HG03575 (cell line): Measurements from ENCODE around the gene CDC73.
"Not testable (repeated sequence)": the region's sequence is repeated elsewhere in the genome, so short reads cannot be mapped to it uniquely, and the experiment has no call there.

Experiments
- ATAC-seq: cut with Tn5 transposase; IDR thresholded peaks from one replicate; pipeline ENCODE4 v1.9.1; 2021; ENCODE audit not compliant: unreplicated experiment, insufficient number of reproducible peaks, low FRiP score; ENCODE audit errors: extremely low read depth

The CDC73 gene

DNA sequence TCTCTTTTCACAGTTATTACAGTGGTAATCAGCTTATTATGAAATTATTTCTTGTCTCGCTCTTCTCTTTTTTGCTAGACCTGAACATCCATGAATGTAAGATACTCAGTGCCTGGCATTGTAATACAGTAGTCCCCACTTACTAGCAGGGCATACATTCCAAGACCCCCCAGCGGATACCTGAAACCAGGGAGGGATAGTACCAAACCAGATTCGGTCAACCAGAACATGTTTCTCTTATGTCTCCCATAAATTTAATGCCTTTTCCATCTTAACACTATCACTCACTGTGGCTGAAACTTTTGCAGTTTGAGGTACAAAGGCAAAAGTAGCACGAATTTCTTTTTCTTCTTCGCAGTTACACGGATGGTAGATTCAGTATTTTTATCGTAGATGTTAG, 89.2 kb downstream of the CDC73 start:
- no peak for ATAC-seq

DNA sequence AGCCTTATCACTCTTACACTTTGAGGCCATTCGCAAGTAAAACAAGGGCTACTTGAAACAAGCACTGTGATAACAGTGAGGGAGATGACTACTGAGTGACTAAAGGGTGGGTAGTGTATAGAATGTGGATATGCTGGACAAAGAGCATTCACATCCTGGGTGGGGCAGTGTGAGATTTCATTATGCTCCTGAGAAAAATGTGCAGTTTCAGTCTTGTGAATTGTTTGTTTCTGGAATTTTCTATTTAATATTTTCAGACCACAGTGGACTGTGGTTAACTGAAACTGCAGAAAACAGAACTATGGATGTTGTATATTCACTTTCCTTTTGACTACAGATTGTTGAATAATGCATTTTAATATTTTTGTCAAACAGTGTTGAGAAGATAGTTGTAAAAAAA, 89.7 kb downstream of the CDC73 start:
- ATAC-seq, result peak; percentile 71

DNA sequence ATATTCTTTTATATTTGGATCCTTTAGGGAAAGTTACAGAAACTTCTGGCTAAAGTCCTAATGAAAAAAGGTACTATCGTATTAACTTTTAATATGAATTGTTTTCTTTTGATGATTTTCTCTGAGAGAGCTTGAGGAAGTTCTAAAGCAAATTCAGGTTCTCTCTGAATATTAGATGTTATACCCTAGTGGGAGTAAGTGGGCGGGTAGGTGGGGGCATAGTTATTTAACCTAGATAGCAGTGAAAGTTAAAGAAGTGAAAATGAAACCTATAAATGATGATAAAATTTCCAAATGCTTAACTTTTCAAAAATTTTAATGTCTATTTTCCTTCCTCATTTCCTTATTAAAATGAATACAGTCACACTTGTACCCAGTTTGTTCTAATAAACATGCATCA, 90.8 kb downstream of the CDC73 start:
- no peak for ATAC-seq

DNA sequence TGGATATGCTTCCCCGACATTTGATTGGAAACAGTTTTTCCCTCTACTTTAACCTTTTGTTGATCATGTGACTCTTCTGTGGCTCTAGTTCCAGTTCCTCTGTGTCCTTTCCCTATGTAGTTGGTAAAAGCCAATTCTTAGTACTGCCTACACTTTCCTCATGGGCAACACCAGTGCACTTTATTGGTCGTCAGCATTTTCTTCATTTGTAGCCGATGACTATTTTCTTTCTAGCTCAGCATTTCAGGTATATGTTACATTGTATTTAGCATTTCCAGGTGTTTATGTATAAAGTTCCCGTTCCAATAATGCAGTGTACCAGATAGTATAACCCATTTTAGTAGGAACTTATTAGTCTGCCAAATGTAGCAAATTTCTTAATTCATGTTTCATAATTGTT, 92.2 kb downstream of the CDC73 start:
- ATAC-seq, result no peak

DNA sequence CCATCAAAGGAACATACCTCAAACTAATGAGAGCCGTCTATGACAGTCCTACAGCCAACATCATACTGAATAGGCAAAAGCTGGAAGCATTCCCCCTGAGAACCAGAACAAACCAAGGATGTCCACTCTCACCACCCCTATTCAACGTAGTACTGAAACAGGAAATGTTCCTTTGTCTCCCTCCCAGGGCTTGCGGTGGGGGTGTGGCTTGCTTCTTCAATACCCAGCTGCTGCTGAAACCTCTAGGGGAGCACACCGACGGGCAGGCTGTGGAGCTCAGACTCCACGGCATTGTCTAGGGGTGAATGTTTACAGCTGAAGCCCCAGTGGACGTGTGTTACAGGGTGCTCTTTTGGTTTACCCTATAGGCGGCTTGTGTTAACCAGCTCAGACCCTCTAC, 95.1 kb downstream of the CDC73 start:
- ATAC-seq, result no peak

DNA sequence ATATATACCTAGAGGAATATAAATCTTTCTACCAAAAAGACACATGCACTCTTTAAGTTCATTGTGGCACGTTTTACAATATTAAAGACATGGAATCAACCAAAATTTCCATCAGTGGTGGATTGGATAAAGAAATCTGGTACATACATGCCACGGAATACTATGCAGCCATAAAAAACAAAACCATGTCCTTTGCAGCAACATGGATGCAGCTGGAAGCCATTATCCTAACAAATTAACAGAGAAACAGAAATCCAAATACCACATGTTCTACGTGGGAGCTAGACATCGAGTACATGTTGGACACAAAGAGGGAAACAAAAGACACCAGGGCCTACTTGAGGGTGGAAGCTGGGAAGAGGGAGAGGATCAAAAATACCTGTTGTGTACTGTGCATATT, 97.6 kb downstream of the CDC73 start:
- no peak for ATAC-seq

DNA sequence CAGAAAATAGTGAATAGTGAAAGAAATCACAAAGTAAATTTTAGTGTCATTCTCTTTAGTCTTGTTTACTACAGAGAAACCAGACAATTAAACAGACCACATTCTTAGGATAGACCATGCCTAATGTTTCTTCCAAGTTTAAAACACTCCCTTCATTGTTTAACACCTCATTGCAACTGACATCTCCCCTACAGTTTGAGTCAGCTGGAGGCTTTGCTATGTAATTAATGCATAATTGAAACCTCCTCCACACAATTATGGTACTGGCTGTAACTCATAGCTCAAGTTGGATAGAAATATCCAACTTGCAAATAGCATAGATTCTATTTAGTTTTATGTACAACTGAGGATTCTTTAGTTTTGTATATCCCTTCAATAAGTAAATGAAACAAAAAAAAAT, 99.8 kb downstream of the CDC73 start:
- no peak for ATAC-seq

DNA sequence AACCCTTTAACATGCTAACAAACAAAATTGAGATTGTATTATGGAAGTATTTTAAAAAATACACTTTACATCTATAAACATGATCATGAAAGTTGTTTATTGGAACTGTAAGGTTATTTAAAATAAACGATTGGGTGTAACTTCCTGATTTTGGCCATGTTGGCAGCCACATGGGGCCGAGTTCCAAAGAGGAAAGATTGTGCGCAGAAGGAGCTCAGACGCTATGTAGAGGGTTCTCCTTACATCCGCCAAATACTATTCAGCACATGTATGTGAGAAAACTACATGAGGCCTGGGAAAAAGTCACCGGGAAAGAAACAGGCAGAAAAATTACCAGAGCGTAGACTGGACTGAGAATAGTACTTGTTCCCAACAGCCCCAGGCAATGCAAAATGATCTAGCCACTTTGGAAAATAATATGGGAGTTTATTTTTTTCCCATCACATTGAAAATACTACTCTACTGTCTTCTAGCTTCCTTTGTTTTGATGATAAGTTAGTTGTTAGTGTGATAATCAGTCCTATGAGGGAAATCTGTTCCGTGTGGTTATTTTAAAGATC, 100.3 kb downstream of the CDC73 start:
- ATAC-seq, result no peak

DNA sequence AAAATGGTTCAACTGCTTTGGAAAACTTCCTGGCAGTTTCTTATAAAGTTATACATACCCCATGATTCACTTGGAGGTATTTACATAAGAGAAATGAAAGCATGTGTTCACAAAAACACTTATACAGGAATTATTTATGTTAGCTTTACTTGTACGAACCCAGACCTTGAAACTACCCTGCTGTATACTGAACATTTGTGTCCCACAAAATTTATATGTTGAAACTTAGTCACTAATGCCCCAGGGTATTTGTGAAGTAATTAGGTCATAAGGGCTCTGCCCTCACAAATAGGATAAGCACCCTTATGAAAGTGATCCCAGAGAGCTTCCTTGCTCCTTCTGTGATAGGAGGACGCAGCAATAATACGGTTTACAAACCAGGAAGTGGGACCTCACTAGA, 107.3 kb downstream of the CDC73 start:
- ATAC-seq, result no peak

DNA sequence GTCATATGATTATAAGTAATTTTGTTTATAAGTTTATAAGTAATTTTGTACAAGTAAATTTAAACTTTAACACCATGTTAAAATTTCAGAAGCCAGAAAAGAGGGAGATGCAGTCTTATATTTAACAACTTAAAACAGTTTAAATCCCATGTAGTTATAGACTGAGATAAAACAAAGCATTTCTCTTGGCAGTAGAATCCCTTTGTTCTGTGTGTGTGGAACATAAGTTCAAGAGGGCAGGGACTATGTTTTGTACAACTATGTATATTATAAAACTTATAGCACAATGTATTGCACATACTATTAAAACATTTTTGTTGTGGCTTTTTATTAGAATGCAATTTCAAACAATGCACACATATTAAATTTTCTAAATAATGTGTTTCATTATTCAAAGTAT, 109.3 kb downstream of the CDC73 start:
- ATAC-seq, result not testable (repeated sequence)

DNA sequence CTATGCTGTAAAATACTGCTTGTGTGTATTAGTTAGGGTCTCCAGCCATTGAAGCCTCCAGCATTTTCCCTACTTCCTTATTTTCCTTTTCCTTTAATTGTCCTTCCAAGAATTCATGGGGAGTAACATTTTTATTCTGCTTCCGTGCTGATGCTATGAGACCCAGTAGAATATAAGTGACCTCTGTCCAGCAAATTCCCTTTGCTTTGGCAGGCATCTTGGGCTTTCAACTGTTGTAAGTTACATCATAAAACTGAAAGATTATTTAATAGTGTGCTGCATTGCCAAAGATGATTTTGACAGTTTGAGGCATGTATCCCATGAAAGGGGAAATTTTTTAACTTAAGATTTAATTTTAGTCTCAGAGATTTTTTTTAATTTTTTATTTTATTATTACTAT, 112.7 kb downstream of the CDC73 start:
- ATAC-seq, result no peak

DNA sequence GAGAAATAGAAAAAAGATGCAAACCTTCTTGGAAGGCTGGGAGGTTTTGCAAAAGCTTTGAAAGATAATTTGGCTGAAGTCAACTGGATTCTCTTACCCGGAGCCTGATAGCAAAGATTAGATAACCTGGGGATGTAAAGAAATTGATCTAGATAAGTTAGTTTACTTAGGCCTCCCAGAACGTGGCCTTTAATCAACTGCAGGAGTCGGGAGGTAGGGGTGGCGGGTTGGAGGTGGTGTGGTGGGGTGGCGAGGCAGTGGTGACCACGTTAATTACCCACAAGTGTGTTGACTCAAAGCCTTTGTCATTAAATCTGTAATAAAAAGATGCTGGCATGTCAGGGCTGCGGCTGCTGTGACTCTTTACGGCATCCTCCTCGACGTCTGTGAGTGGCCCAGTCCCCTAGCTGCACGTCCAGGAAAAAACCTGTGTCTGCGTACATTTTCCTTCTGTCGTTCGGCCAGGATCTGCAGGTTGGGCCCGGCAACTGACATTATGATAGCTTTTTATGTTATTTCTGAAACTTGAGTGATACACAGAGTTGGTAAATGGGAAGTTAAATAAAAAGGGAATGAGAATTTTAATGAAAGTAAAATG, 115.6 kb downstream of the CDC73 start:
- ATAC-seq, result no peak

DNA sequence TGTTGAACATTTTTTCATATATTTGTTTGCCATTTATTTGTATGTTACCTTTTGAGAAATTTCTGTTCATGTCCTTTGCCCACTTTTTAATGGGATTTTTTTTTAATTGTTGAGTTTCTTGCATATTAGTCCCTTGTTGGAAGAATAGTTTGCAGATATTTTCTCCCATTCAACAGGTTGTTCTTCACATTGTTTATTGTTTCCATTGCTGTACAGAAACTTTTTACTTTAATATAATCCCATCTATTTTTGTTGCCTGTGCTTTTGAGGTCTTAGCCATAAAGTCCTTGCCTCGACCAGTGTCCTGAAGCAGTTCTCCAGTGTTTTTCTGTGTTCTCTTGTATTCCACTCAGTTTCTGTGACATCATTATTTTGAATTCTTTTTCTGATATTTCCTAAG, 118.8 kb downstream of the CDC73 start:
- ATAC-seq, result no peak

DNA sequence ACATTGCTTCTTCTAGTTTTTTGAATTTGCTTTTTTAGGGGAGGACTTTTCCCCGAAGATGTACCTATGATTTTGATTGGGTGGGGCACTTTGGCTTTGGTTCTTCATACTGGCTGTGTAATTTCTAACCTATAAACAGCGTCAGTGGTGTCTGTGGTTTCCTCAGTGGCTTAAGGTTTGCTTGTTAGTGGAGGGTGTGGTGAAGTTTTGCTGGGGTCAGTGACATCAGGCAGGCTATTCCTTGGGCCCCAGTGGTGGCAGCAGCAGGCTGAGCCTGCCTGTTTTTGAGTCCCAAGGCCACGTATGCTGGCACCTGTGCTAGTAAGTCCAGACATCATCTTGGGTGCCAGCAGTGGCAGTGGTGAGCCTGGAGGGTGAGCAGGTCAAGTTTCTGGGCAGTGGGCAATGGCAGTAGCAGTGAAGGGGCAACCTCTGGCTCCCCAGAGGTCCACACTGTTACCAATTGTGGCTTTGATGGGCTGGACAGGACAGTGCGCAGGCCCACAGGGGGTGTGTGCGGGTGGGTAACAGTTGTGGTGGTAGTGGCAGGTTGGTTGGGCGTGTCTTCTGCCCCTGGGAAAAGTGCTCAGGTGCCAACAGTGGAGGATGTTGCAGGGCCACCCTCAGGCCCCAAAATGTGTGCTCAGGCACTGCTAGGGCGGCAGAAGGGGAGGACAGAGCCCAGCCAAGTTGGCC, 119.4 kb downstream of the CDC73 start:
- no peak for ATAC-seq

DNA sequence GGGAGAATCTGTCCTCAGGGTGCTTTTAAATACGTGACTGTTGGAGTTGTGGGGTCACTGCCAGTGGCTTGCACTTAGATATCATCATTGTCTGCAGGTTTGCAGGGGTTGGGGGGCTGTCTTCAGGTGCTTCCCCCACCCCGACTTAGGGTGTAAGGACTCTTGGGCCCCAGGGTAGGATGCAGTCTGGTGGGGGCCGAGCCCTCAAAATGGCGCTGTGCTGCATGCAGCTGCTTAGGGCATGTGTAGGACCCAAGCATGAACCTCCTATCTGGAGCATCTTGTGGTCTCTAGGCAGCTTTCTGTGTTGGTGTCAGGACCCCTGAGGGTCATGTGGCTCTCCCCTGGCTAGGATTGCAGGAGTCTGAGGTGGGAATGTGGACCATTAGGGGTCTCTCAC, 120.2 kb downstream of the CDC73 start:
- no peak for ATAC-seq

DNA sequence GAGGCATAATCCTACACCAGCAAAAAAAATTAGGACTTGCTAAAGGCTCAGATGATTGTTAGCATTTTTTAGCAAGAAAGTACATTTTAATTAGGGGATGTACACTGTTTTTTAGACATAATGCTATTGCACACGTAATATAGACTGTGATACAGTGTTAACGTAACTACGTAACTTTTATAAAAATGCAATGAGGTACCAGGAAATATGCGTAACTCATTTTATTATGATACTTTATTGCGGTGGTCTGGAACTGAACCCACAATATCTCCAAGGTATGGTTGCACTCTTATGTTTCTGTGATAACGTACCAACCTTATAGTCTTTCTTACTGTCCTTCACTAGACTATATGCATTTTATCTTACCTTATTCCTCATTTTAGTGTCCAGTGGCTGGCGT, 127.4 kb downstream of the CDC73 start:
- ATAC-seq, result no peak

DNA sequence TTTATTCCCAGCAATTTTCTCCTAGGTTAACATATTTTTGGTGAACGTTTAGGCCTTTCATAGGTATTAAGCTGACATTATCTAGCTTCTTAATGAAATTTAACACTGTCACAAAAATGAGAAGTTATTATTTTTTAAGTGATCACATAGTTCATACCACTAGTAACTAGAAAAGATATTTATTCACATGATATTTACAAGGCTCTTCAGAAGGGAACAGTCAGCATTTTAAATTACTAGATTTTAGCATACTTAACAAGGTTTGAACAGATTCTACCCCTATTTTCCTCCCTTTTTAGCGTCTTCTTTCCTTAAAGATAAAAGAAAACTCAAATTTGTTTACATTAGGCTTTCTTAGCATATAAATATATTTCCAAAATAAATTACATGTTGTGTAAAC, 130.1 kb downstream of the CDC73 start:
- no peak for ATAC-seq

DNA sequence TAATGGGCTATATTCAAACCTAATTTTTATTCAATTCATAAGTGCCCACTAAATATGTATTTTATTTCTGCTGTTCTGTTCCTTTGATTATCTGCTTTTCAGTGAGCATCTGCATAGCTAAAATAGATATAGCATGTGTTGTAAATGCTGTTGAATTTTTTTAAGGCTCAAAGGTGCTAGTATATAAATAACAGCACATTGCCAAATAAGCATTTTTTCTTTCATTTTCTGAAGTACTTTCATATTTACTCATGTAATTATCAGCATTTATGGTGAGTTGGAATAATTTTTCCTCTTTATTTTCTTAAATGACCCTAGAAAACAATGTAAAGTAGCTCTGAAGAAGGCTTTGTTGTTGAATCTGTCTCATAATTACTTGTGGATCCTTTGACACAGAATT, 134.2 kb downstream of the CDC73 start:
- ATAC-seq, result no peak

DNA sequence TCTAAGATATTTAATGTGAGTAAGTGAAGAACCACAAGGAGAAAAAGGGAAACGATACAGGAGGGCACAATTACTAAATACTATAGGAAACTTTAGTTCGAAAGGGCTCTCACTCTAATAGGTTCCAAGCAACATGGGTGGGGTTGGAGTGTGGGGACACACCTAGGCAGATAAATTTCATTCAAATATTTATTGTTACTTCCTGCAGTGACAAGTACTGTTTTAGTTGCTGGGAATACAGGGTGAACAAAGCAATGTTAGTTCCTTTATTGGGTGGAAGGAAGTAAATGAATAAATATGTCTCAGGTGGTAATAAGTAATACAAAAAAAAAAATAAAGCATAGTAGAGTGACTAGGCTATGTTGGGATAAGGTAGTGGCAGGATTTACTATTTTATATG, 137.8 kb downstream of the CDC73 start:
- ATAC-seq, result no peak

DNA sequence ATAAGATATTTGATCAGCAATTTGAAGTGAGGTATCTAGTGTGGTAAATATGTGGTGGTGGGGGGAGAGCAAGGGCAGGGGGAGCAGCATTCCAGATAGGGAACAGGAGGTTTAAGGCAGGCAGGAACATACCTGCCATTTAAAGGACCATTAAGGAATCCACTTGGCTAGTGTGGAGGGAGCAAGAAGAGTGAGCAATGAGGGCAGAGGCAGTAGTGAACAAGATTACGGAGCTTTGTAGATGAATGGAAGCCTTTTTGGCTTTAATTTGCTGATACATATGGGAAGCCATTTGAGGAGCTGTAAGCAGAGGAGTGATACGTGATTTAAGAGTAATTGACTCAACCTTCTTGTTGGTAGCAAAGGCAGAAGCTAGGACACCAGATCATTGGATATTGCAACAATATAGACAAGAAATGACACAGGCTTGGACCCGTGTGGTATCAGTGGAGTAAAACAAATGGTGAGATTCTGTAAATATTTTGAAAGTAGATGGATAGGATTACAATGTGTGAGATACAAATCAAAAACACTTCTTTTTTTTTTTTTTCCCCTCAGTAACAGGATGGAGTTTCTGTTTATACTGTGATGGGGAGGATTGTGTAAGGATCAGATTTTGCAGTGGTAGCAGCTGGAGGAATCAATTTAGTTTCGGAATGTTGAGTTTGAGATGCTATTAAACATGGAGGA, 138.4 kb downstream of the CDC73 start:
- ATAC-seq, result no peak
